HCT116 (cell line): ENCODE results near the gene C22orf42. TPM values are rescaled to one million over a fixed set of nuclear protein-coding genes. Genes with fewer than 3 reads are reported as not detected.

Experiments
- ATAC-seq: fragments of 200-7000 bp; cut with Tn5 transposase; 2 replicates; pipeline ENCODE4 v1.9.1; 2020; ENCODE audit warnings: mild to moderate bottlenecking, moderate library complexity
- BruUV-seq: library from RNA; stranded (reverse); fragments of 400-500 nt; replicated peaks from 2 replicates; lab custom pipeline; 2021; lab: Mats Ljungman, UMichigan
- CTCF ChIA-PET: fragments of 300-600 bp; sonication (Branson Sonifier 250); formaldehyde crosslinking; loops from one replicate; lab custom pipeline; 2021; ENCODE audit warnings: antibody characterized with exemption; lab: Charles Lee
- POLR2A ChIA-PET: fragments of 300-600, 350-600 bp; sonication (Branson Sonifier 250); formaldehyde crosslinking; loops from one replicate; lab custom pipeline; 2021; ENCODE audit warnings: antibody characterized with exemption; lab: Charles Lee
- RAD21 ChIA-PET, 2 experiments: fragments of 300-600 bp; sonication (Branson Sonifier 250); formaldehyde crosslinking; loops; one replicate each; lab custom pipeline; 2023; ENCODE audit warnings: low total read pairs in 2 of 2; ENCODE audit not compliant: uncharacterized antibody in 2 of 2, unreplicated experiment in 2 of 2, low non-redundant PET in 1 of 2; lab: Charles Lee
- DNase-seq: peaks from one replicate; pipeline ENCODE4 v3.0.0-alpha.2; 2010; ENCODE audit warnings: low read depth, low spot score
- H2AFZ ChIP-seq: fragments of 200-600 bp; shearing (Covaris generic), sonication (generic); 2 replicates; pipeline ENCODE4 v1.6.1; 2017; ENCODE audit warnings: low read depth, mixed run types, mixed read lengths, antibody characterized with exemption, low read length; ENCODE audit not compliant: poor library complexity, severe bottlenecking
- H3K27ac ChIP-seq: 2 replicates; pipeline ENCODE4 v1.5.1; 2012; ENCODE audit warnings: low read depth, low read length
- H3K27me3 ChIP-seq: fragments of 200-600 bp; sonication (generic); 2 replicates; pipeline ENCODE4 v1.6.1; 2016; ENCODE audit warnings: mixed run types, low read length, mixed read lengths; ENCODE audit not compliant: insufficient read depth
- H3K36me3 ChIP-seq, 2 experiments: fragments of 200-500 bp in 1 of 2; fragments of 200-600 bp in 1 of 2; sonication (Bioruptor generic) in 1 of 2; sonication (generic) in 1 of 2; 2 replicates each; pipeline versions ENCODE4 v1.5.1 to v1.6.1; 2014 to 2016; ENCODE audit warnings: low read length in 2 of 2, inconsistent platforms in 1 of 2, mixed read lengths in 1 of 2, mixed run types in 1 of 2; ENCODE audit not compliant: insufficient read depth in 2 of 2, control insufficient read depth in 1 of 2
- H3K4me1 ChIP-seq, 2 experiments: fragments of 200-600 bp in 1 of 2; sonication (generic) in 1 of 2; 2 replicates each; pipeline versions ENCODE4 v1.5.1 to v1.6.1; 2012 to 2017; ENCODE audit warnings: low read length in 2 of 2, inconsistent platforms in 1 of 2, mild to moderate bottlenecking in 1 of 2, mixed read lengths in 1 of 2, mixed run types in 1 of 2, moderate library complexity in 1 of 2; ENCODE audit not compliant: insufficient read depth in 2 of 2, control insufficient read depth in 1 of 2
- H3K4me2 ChIP-seq: fragments of 200-600 bp; sonication (generic); 2 replicates; pipeline ENCODE4 v1.6.1; 2017; ENCODE audit warnings: mixed run types, low read length, mixed read lengths
- H3K4me3 ChIP-seq, 2 experiments: fragments of 200-600 bp in 1 of 2; sonication (generic) in 1 of 2; replicated peaks in 1 of 2; 2 replicates each; pipeline ENCODE4 v1.5.1; 2011 to 2016; ENCODE audit warnings: low read length in 2 of 2, control low read depth in 1 of 2, low read depth in 1 of 2, mild to moderate bottlenecking in 1 of 2, mixed read lengths in 1 of 2, mixed run types in 1 of 2
- H3K79me2 ChIP-seq: fragments of 200-600 bp; sonication (generic); 2 replicates; pipeline ENCODE4 v1.6.1; 2017; ENCODE audit warnings: mild to moderate bottlenecking, mixed run types, low read length, moderate library complexity, mixed read lengths; ENCODE audit not compliant: insufficient read depth
- H3K9ac ChIP-seq: fragments of 200-600 bp; sonication (generic); 2 replicates; pipeline ENCODE4 v1.6.1; 2016; ENCODE audit warnings: low read length, mixed read lengths
- H3K9me2 ChIP-seq: fragments of 200-600 bp; sonication (generic), shearing (Covaris generic); 2 replicates; pipeline ENCODE4 v1.6.1; 2017; ENCODE audit warnings: mixed run types, mild to moderate bottlenecking, moderate library complexity; ENCODE audit not compliant: insufficient read depth
- H3K9me3 ChIP-seq, 2 experiments: fragments of 200-500 bp in 1 of 2; fragments of 200-600 bp in 1 of 2; sonication (Bioruptor generic) in 1 of 2; sonication (generic) in 1 of 2; 2 replicates each; pipeline ENCODE4 v1.6.1; 2014 to 2017; ENCODE audit warnings: low read length in 2 of 2, mixed read lengths in 2 of 2, inconsistent platforms in 1 of 2, low read depth in 1 of 2, mild to moderate bottlenecking in 1 of 2, mixed run types in 1 of 2, moderate library complexity in 1 of 2; ENCODE audit not compliant: control insufficient read depth in 1 of 2, insufficient read depth in 1 of 2
- H4K20me1 ChIP-seq: fragments of 200-600 bp; sonication (generic), shearing (Covaris generic); 2 replicates; pipeline ENCODE4 v1.6.1; 2017; ENCODE audit warnings: mixed run types, mild to moderate bottlenecking, moderate library complexity; ENCODE audit not compliant: insufficient read depth
- ATF3 ChIP-seq: IDR thresholded peaks from 2 replicates; pipeline ENCODE4 v1.6.1; 2012
- CTCF ChIP-seq, 3 experiments: fragments of 200-600 bp in 1 of 3; sonication (generic) in 1 of 3; IDR thresholded peaks in 2 of 3; conservative IDR thresholded peaks in 1 of 3; 2 replicates each; pipeline ENCODE4 v1.5.1; 2012 to 2017; ENCODE audit warnings: low read depth in 2 of 3, low read length in 2 of 3, antibody characterized with exemption in 1 of 3, borderline replicate concordance in 1 of 3, control low read depth in 1 of 3, mild to moderate bottlenecking in 1 of 3, mixed read lengths in 1 of 3, mixed run types in 1 of 3, moderate library complexity in 1 of 3; ENCODE audit not compliant: insufficient read depth in 1 of 3
- EGR1 ChIP-seq: IDR thresholded peaks from 2 replicates; pipeline ENCODE4 v1.6.1; 2012; ENCODE audit warnings: low read depth
- ELF1 ChIP-seq: IDR thresholded peaks from 2 replicates; pipeline ENCODE4 v1.6.1; 2012; ENCODE audit warnings: low read depth, borderline replicate concordance
- EZH2phosphoT487 ChIP-seq: fragments of 200-600 bp; IDR thresholded peaks from 2 replicates; pipeline ENCODE4 v1.6.1; 2018; ENCODE audit warnings: antibody characterized with exemption, borderline replicate concordance
- FOSL1 ChIP-seq: IDR thresholded peaks from 2 replicates; pipeline ENCODE4 v1.6.1; 2012; ENCODE audit warnings: low read depth
- REST ChIP-seq: IDR thresholded peaks from 2 replicates; pipeline ENCODE4 v1.6.1; 2012; ENCODE audit warnings: low read depth
- SIN3A ChIP-seq: IDR thresholded peaks from 2 replicates; pipeline ENCODE4 v1.6.1; 2012; ENCODE audit warnings: low read depth
- SP1 ChIP-seq: IDR thresholded peaks from 2 replicates; pipeline ENCODE4 v1.6.1; 2012; ENCODE audit warnings: low read depth
- TCF7L2 ChIP-seq: IDR thresholded peaks from 2 replicates; pipeline ENCODE4 v1.7.0; 2011; ENCODE audit warnings: borderline replicate concordance, inconsistent platforms; ENCODE audit not compliant: insufficient read depth, insufficient read length; ENCODE audit errors: extremely low read depth
- intact Hi-C: fragments of 100-400 bp; cut with micrococcal nuclease; formaldehyde crosslinking; loops from 2 replicates; pipeline ENCODE4 v1.10.0; 2022
- total RNA-seq: library from RNA; stranded (reverse); gene quantifications from one replicate; pipeline ENCODE4 v1.2.1, GENCODE V29; 2021; ENCODE audit not compliant: unreplicated experiment

Gene C22orf42
- total RNA-seq, 1 experiment from 2014 or later: not detected

GRCh38 chr22:32207971-32208480 lies 48.9 kb upstream of the C22orf42 start:
- H4K20me1 ChIP-seq: no peaks in the 10 kb centered on the region
- H3K4me3 ChIP-seq: no peak overlapping the region
- H3K27me3 ChIP-seq: no peaks in the 10 kb centered on the region
- no peak overlapping the region for H2AFZ ChIP-seq
- CTCF ChIA-PET: interaction anchor here (1.1 kb wide), 1 partner anchor 237 kb away, joined by 3 read pairs; no protein-coding TSS in a partner anchor
- ATAC-seq (no peak), DNase-seq (no peak)
- RAD21 ChIA-PET: no interaction called here
- no peak overlapping the region for H3K27ac ChIP-seq
- no TSS peak for BruUV-seq
- H3K9me2 ChIP-seq: no peaks in the 10 kb centered on the region
- intact Hi-C loops: loop anchor here (2.0 to 10.0 kb wide), 3 partner anchors 167 to 267 kb away; partner anchors contain the start of gene FBXO7
- TF ChIP-seq REST (no peak), EGR1 (no peak), EZH2phosphoT487 (no peak), TCF7L2 (no peak), ATF3 (no peak), SIN3A (no peak), FOSL1 (no peak), ELF1 (no peak), CTCF (IDR thresholded peaks at IDR 0.05 in 2 of 3, conservative IDR thresholded peaks at IDR 0.05 in 1 of 3; ENCODE audit: borderline replicate concordance in 1 of 3, insufficient read depth in 1 of 3, low read depth in 2 of 3, low read length in 2 of 3) (no peak), SP1 (no peak)
- peaks cover 19 to 33% of the 10 kb centered on the region in 2 experiments for H3K4me1 ChIP-seq
- H3K79me2 ChIP-seq: no peaks in the 10 kb centered on the region
- POLR2A ChIA-PET: no interaction called here
- H3K9me3 ChIP-seq: no peaks in the 10 kb centered on the region
- H3K9ac ChIP-seq: no peak overlapping the region
- H3K4me2 ChIP-seq: no peak overlapping the region
- H3K36me3 ChIP-seq: peaks cover 0 to 4% of the 10 kb centered on the region in 2 experiments; a peak in 2 of 4 replicates
